Measurements from ENCODE around the gene WDR36. TPM values are rescaled to one million over a fixed set of nuclear protein-coding genes. Genes with fewer than 3 reads are reported as not detected.

The WDR36 gene
- total RNA-seq, 1 experiment from 2014 or later, result 53.6 TPM

GRCh38 chr5:111066261-111066938 lies 25.7 kb upstream of the WDR36 start:
- Histone ChIP-seq H3K9ac (ENCODE audit: low read length) (no peak overlapping the region), H3K27me3 (ENCODE audit: insufficient read depth, low read length) (peaks cover 37% of the 10 kb centered on the region), H2AFZ (ENCODE audit: low read depth, low read length, poor library complexity, severe bottlenecking) (no peak overlapping the region), H3K27ac (ENCODE audit: low read depth, low read length) (no peak overlapping the region), H4K20me1 (ENCODE audit: insufficient read depth) (no peaks in the 10 kb centered on the region), H3K4me2 (ENCODE audit: low read length) (no peak overlapping the region), H3K36me3 (ENCODE audit: control insufficient read depth in 1 of 2, insufficient read depth in 2 of 2, low read length in 2 of 2) (no peaks in the 10 kb centered on the region), H3K79me2 (ENCODE audit: insufficient read depth, low read length) (no peaks in the 10 kb centered on the region), H3K4me1 (ENCODE audit: control insufficient read depth in 1 of 2, insufficient read depth in 2 of 2, low read length in 2 of 2) (no peaks in the 10 kb centered on the region), H3K9me3 (ENCODE audit: control insufficient read depth in 1 of 2, insufficient read depth in 1 of 2, low read depth in 1 of 2, low read length in 2 of 2) (no peaks in the 10 kb centered on the region), H3K4me3 (replicated peaks in 1 of 2; ENCODE audit: low read depth in 1 of 2, low read length in 2 of 2) (no peak overlapping the region), H3K9me2 (ENCODE audit: insufficient read depth) (no peaks in the 10 kb centered on the region)
- peak; percentile 36; the same call in 1 of the 2 replicates for TF ChIP-seq SRF (IDR thresholded peaks at IDR 0.05; ENCODE audit: low read depth)
- TF ChIP-seq POLR2A (IDR thresholded peaks at IDR 0.05; ENCODE audit: borderline replicate concordance, extremely low read depth, insufficient read depth, insufficient read length), result no peak
- BruUV-seq (replicated peaks), result no TSS peak
- CTCF ChIA-PET, result no interaction called here
- intact Hi-C loops (cut with micrococcal nuclease), result no loop called here
- ATAC-seq (no peak), DNase-seq (ENCODE audit: low read depth, low spot score) (no peak)
- POLR2A ChIA-PET, result no interaction called here
- RAD21 ChIA-PET (ENCODE audit: low non-redundant PET in 1 of 2, low total read pairs in 2 of 2, uncharacterized antibody in 2 of 2, unreplicated experiment in 2 of 2), result no interaction called here

GRCh38 chr5:111068213-111068612 lies 23.9 kb upstream of the WDR36 start:
- BruUV-seq (replicated peaks), result no TSS peak
- intact Hi-C loops (cut with micrococcal nuclease), result no loop called here
- Histone ChIP-seq H3K4me2 (ENCODE audit: low read length) (no peak overlapping the region), H3K27ac (ENCODE audit: low read depth, low read length) (no peak overlapping the region), H2AFZ (ENCODE audit: low read depth, low read length, poor library complexity, severe bottlenecking) (no peak overlapping the region), H3K4me1 (ENCODE audit: control insufficient read depth in 1 of 2, insufficient read depth in 2 of 2, low read length in 2 of 2) (peaks cover 1 to 7% of the 10 kb centered on the region in 2 experiments; a peak in 2 of 4 replicates), H3K4me3 (replicated peaks in 1 of 2; ENCODE audit: low read depth in 1 of 2, low read length in 2 of 2) (no peak overlapping the region), H3K36me3 (ENCODE audit: control insufficient read depth in 1 of 2, insufficient read depth in 2 of 2, low read length in 2 of 2) (no peaks in the 10 kb centered on the region), H4K20me1 (ENCODE audit: insufficient read depth) (no peaks in the 10 kb centered on the region), H3K9ac (ENCODE audit: low read length) (no peak overlapping the region), H3K9me3 (ENCODE audit: control insufficient read depth in 1 of 2, insufficient read depth in 1 of 2, low read depth in 1 of 2, low read length in 2 of 2) (no peaks in the 10 kb centered on the region), H3K9me2 (ENCODE audit: insufficient read depth) (no peaks in the 10 kb centered on the region), H3K79me2 (ENCODE audit: insufficient read depth, low read length) (no peaks in the 10 kb centered on the region), H3K27me3 (ENCODE audit: insufficient read depth, low read length) (peaks cover 46% of the 10 kb centered on the region)
- ChIA-PET RAD21 (ENCODE audit: low non-redundant PET in 1 of 2, low total read pairs in 2 of 2, uncharacterized antibody in 2 of 2, unreplicated experiment in 2 of 2) (no interaction called here), POLR2A (no interaction called here), CTCF (no interaction called here)
- DNase-seq (ENCODE audit: low read depth, low spot score) (no peak), ATAC-seq (no peak)
- no peak for TF ChIP-seq POLR2A (IDR thresholded peaks at IDR 0.05; ENCODE audit: borderline replicate concordance, extremely low read depth, insufficient read depth, insufficient read length)
- no peak for TF ChIP-seq ZFX (IDR thresholded peaks at IDR 0.05)
- no peak for TF ChIP-seq SRF (IDR thresholded peaks at IDR 0.05; ENCODE audit: low read depth)
- no peak for TF ChIP-seq EGR1 (IDR thresholded peaks at IDR 0.05; ENCODE audit: low read depth)
- TF ChIP-seq ELF1 (IDR thresholded peaks at IDR 0.05; ENCODE audit: borderline replicate concordance, low read depth), result no peak
- no peak for TF ChIP-seq MAX (IDR thresholded peaks at IDR 0.05)
- no peak for TF ChIP-seq RAD21 (IDR thresholded peaks at IDR 0.05; ENCODE audit: low read depth)
- TF ChIP-seq EZH2 (IDR thresholded peaks at IDR 0.05), result no peak
- TF ChIP-seq CTCF (IDR thresholded peaks at IDR 0.05 in 2 of 3, conservative IDR thresholded peaks at IDR 0.05 in 1 of 3; ENCODE audit: borderline replicate concordance in 1 of 3, insufficient read depth in 1 of 3, low read depth in 2 of 3, low read length in 2 of 3), result no peak
- TF ChIP-seq REST (IDR thresholded peaks at IDR 0.05; ENCODE audit: low read depth), result no peak
- no peak for TF ChIP-seq TCF7L2 (IDR thresholded peaks at IDR 0.05; ENCODE audit: borderline replicate concordance, extremely low read depth, insufficient read depth, insufficient read length)
- TF ChIP-seq FOSL1 (IDR thresholded peaks at IDR 0.05; ENCODE audit: low read depth), result no peak
- TF ChIP-seq ATF3 (IDR thresholded peaks at IDR 0.05), result no peak
